PFSK-1 (cell line): Measurements from ENCODE around the gene OPA1.

Experiments used
- FOXP2 ChIP-seq: optimal IDR thresholded peaks from 2 replicates; pipeline ENCODE3; 2011; ENCODE audit warnings: borderline replicate concordance, control low read depth, inconsistent platforms; ENCODE audit not compliant: insufficient read depth; ENCODE audit errors: extremely low read length, extremely low read depth
- POLR2AphosphoS5 ChIP-seq: IDR thresholded peaks from 2 replicates; pipeline ENCODE4 v1.6.1; 2012; ENCODE audit warnings: low read depth, mild to moderate bottlenecking, control low read depth, low read length, moderate library complexity
- SIN3A ChIP-seq: IDR thresholded peaks from 2 replicates; pipeline ENCODE4 v1.6.1; 2012; ENCODE audit warnings: mild to moderate bottlenecking, low read length, moderate library complexity, borderline replicate concordance; ENCODE audit not compliant: insufficient read depth
- TAF1 ChIP-seq: IDR thresholded peaks from 2 replicates; pipeline ENCODE4 v1.6.1; 2012; ENCODE audit warnings: low read length, control low read depth, borderline replicate concordance; ENCODE audit not compliant: insufficient read depth
- TF ChIP-seq, protein P1 (sequence below), 2 experiments: IDR thresholded peaks; 2 replicates each; pipeline versions ENCODE4 v1.6.1 to v1.8.0; 2011 to 2012; ENCODE audit warnings: low read depth in 2 of 2, low read length in 2 of 2, control low read depth in 1 of 2, inconsistent platforms in 1 of 2, mild to moderate bottlenecking in 1 of 2, moderate library complexity in 1 of 2; ENCODE audit not compliant: insufficient read depth in 1 of 2

OPA1 gene

DNA sequence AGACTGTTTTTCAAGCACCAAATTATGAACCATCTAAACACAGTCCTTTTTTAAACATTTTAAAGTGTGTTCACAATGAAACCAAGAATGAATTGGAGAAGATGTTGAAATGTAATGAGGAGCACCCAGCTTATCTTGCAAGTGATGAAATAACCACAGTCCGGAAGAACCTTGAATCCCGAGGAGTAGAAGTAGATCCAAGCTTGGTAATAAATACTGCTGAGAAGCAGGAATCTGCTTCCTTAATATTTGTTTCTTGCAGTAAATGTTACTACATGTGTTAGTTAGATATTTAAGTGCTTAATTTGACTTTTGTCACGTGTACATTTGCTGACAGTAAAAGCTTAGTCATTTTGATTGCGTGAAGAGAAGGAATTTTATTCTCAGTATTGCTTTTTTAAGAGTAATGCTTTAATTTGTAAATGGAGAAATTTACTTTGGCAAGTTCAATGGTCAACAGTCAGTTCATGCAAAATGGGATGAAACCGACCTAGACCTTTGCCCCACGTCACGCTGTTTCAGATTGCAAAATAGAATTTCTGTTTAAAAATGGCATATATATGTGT is 69.8 kb downstream of the OPA1 start:
- TF ChIP-seq SIN3A (no peak), TAF1 (no peak), POLR2AphosphoS5 (no peak), FOXP2 (no peak)
- TF ChIP-seq, protein P1, sequence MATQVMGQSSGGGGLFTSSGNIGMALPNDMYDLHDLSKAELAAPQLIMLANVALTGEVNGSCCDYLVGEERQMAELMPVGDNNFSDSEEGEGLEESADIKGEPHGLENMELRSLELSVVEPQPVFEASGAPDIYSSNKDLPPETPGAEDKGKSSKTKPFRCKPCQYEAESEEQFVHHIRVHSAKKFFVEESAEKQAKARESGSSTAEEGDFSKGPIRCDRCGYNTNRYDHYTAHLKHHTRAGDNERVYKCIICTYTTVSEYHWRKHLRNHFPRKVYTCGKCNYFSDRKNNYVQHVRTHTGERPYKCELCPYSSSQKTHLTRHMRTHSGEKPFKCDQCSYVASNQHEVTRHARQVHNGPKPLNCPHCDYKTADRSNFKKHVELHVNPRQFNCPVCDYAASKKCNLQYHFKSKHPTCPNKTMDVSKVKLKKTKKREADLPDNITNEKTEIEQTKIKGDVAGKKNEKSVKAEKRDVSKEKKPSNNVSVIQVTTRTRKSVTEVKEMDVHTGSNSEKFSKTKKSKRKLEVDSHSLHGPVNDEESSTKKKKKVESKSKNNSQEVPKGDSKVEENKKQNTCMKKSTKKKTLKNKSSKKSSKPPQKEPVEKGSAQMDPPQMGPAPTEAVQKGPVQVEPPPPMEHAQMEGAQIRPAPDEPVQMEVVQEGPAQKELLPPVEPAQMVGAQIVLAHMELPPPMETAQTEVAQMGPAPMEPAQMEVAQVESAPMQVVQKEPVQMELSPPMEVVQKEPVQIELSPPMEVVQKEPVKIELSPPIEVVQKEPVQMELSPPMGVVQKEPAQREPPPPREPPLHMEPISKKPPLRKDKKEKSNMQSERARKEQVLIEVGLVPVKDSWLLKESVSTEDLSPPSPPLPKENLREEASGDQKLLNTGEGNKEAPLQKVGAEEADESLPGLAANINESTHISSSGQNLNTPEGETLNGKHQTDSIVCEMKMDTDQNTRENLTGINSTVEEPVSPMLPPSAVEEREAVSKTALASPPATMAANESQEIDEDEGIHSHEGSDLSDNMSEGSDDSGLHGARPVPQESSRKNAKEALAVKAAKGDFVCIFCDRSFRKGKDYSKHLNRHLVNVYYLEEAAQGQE (IDR thresholded peaks at IDR 0.05; ENCODE audit: insufficient read depth in 1 of 2, low read depth in 2 of 2, low read length in 2 of 2), result no peak

DNA sequence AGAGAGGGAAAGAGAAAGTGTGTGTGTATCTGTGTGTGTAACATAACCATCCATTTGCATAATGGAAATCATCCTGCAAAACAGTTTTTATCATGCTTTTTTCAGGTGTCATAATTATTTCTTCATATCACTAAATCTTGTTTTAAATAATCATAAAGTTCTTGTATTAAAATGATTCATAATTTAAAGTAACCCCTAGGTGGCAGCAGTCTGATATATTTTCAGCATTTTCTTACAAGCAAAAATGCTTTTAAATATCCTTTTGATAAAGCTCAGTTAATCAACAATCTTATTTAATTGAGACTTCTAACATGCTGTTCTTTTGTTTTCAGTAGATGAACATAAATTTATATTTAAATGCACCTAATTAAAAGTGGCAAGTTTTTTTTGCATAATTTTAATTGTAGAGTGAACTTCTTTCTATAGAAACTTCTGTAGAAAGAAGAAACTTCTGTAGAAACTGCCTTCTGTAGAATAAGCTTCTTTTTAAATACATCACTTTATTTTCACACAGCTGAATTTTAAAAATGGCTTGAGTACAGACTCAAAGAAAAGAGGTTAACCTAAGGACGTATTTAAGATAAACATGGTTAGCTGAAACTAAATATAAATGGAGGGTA is 72.5 kb downstream of the OPA1 start:
- no peak for TF ChIP-seq POLR2AphosphoS5
- TF ChIP-seq FOXP2, result no peak
- TF ChIP-seq TAF1, result no peak
- TF ChIP-seq SIN3A, result no peak
- TF ChIP-seq, protein P1 (IDR thresholded peaks at IDR 0.05; ENCODE audit: insufficient read depth in 1 of 2, low read depth in 2 of 2, low read length in 2 of 2), result no peak

- no peak for TF ChIP-seq FOXP2
- TF ChIP-seq POLR2AphosphoS5, result no peak
- TF ChIP-seq, protein P1 (IDR thresholded peaks at IDR 0.05; ENCODE audit: insufficient read depth in 1 of 2, low read depth in 2 of 2, low read length in 2 of 2), result no peak
- TF ChIP-seq SIN3A, result no peak
- no peak for TF ChIP-seq TAF1
These were observed 80.8 kb downstream of the OPA1 start for GRCh38 chr3:193673845-193674244.

DNA sequence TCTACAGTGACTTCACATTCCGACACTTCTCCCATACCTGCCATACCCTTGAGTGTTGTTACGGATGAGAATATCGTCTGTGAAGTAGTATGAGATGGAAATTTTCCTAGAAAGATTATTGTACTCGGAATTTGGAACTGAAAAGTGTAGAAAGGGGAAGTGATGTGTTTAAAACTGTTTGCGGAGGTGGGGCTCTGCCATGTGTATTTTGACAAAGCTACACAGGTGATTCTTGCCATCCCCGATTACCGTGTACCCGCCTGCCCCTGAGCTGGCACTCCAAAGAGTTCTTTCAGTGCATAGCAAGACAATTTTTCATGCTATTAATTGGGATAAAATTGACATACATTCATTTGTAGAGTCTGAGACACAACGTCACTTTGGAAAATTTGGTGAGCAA is 81.7 kb downstream of the OPA1 start:
- TF ChIP-seq FOXP2 (no peak), SIN3A (no peak), TAF1 (no peak), POLR2AphosphoS5 (no peak)
- TF ChIP-seq, protein P1 (IDR thresholded peaks at IDR 0.05; ENCODE audit: insufficient read depth in 1 of 2, low read depth in 2 of 2, low read length in 2 of 2), result no peak
